HEK293 (cell line): ENCODE data around the gene MRGPRX1.
"Not testable (repeated sequence)": the region's sequence is repeated elsewhere in the genome, so short reads cannot be mapped to it uniquely, and the experiment has no call there.

Experiments
- CTCF ChIA-PET: fragments of 350-600 bp; formaldehyde crosslinking; extraction: SDS; loops from one replicate; lab custom pipeline; 2021; ENCODE audit warnings: antibody characterized with exemption; lab: Yijun Ruan, JAX
- POLR2A ChIA-PET: fragments of 300-600 bp; formaldehyde crosslinking; extraction: SDS; loops from one replicate; lab custom pipeline; 2020; ENCODE audit warnings: antibody characterized with exemption, inconsistent platforms; lab: Yijun Ruan, JAX
- H3K27ac ChIP-seq: fragments of 200-500 bp; sonication (Bioruptor generic); 2 replicates; pipeline ENCODE4 v1.5.1; 2014; ENCODE audit warnings: low read depth, low read length, control low read depth, inconsistent platforms; ENCODE audit errors: extremely low read depth
- H3K36me3 ChIP-seq, 2 experiments: fragments of 200-500 bp in 1 of 2; sonication (Bioruptor generic) in 1 of 2; 1 replicate in 1 of 2; 2 replicates in 1 of 2; pipeline ENCODE4 v1.5.1; 2014 to 2017; ENCODE audit warnings: inconsistent platforms in 2 of 2, low read length in 2 of 2; ENCODE audit not compliant: control insufficient read depth in 2 of 2, insufficient read depth in 1 of 2
- H3K4me1 ChIP-seq: fragments of 200-500 bp; sonication (Bioruptor generic); 2 replicates; pipeline ENCODE4 v1.5.1; 2014; ENCODE audit warnings: mild to moderate bottlenecking, low read length, inconsistent platforms; ENCODE audit not compliant: control insufficient read depth, insufficient read depth
- H3K4me3 ChIP-seq: 2 replicates; pipeline ENCODE4 v1.5.1; 2011; ENCODE audit warnings: low read depth, mild to moderate bottlenecking, control low read depth, low read length, moderate library complexity
- H3K9me3 ChIP-seq: fragments of 200-500 bp; sonication (Bioruptor generic); 2 replicates; pipeline ENCODE4 v1.5.1; 2014; ENCODE audit warnings: low read depth, low read length, inconsistent platforms; ENCODE audit not compliant: control insufficient read depth, insufficient read depth
- INSM2 ChIP-seq: fragments of 450-650 bp; formaldehyde crosslinking; IDR thresholded peaks from 2 replicates; pipeline ENCODE4 v1.5.1; 2016; ENCODE audit warnings: missing biosample characterization, missing genetic modification characterization
- ZBTB11 ChIP-seq: fragments of 450-650 bp; formaldehyde crosslinking; conservative IDR thresholded peaks from 2 replicates; pipeline ENCODE4 v1.5.1; 2016; ENCODE audit warnings: low read depth, missing biosample characterization, missing genetic modification characterization
- ZFP37 ChIP-seq: fragments of 450-650 bp; formaldehyde crosslinking; IDR thresholded peaks from 2 replicates; pipeline ENCODE4 v1.5.1; 2016; ENCODE audit warnings: missing biosample characterization, missing genetic modification characterization
- ZNF23 ChIP-seq: fragments of 450-650 bp; formaldehyde crosslinking; IDR thresholded peaks from 2 replicates; pipeline ENCODE4 v1.5.1; 2016; ENCODE audit warnings: missing biosample characterization, missing genetic modification characterization, borderline replicate concordance
- ZNF621 ChIP-seq: fragments of 450-650 bp; formaldehyde crosslinking; IDR thresholded peaks from 2 replicates; pipeline ENCODE4 v1.5.1; 2017; ENCODE audit warnings: missing biosample characterization, missing genetic modification characterization
- ZNF701 ChIP-seq: fragments of 450-650 bp; formaldehyde crosslinking; IDR thresholded peaks from 2 replicates; pipeline ENCODE4 v1.5.1; 2016; ENCODE audit warnings: missing biosample characterization, missing genetic modification characterization
- TF ChIP-seq, protein P1 (sequence below): fragments of 450-650 bp; formaldehyde crosslinking; conservative IDR thresholded peaks from 2 replicates; pipeline ENCODE4 v1.5.1; 2016; ENCODE audit warnings: low read depth, missing biosample characterization, missing genetic modification characterization
- TF ChIP-seq, protein P2 (sequence below): fragments of 450-650 bp; formaldehyde crosslinking; IDR thresholded peaks from 2 replicates; pipeline ENCODE4 v1.5.1; 2016; ENCODE audit warnings: missing biosample characterization, missing genetic modification characterization

The MRGPRX1 gene

GRCh38 chr11:18927550-18928322 lies 11.5 kb downstream of the MRGPRX1 start (continued):
- TF ChIP-seq, protein P1, sequence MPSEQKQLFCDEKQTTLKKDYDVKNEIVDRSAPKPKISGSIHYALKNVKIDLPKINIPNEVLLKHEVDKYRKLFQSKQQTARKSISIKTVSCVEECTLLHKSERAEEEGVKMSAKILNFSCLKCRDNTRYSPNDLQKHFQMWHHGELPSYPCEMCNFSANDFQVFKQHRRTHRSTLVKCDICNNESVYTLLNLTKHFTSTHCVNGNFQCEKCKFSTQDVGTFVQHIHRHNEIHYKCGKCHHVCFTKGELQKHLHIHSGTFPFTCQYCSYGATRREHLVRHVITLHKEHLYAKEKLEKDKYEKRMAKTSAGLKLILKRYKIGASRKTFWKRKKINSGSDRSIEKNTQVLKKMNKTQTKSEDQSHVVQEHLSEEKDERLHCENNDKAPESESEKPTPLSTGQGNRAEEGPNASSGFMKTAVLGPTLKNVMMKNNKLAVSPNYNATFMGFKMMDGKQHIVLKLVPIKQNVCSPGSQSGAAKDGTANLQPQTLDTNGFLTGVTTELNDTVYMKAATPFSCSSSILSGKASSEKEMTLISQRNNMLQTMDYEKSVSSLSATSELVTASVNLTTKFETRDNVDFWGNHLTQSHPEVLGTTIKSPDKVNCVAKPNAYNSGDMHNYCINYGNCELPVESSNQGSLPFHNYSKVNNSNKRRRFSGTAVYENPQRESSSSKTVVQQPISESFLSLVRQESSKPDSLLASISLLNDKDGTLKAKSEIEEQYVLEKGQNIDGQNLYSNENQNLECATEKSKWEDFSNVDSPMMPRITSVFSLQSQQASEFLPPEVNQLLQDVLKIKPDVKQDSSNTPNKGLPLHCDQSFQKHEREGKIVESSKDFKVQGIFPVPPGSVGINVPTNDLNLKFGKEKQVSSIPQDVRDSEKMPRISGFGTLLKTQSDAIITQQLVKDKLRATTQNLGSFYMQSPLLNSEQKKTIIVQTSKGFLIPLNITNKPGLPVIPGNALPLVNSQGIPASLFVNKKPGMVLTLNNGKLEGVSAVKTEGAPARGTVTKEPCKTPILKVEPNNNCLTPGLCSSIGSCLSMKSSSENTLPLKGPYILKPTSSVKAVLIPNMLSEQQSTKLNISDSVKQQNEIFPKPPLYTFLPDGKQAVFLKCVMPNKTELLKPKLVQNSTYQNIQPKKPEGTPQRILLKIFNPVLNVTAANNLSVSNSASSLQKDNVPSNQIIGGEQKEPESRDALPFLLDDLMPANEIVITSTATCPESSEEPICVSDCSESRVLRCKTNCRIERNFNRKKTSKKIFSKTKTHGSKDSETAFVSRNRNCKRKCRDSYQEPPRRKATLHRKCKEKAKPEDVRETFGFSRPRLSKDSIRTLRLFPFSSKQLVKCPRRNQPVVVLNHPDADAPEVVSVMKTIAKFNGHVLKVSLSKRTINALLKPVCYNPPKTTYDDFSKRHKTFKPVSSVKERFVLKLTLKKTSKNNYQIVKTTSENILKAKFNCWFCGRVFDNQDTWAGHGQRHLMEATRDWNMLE (tag by site-specific recombination), result no peak
- TF ChIP-seq, all 188 proteins: peak for 0

GRCh38 chr11:18925426-18925825 lies 13.8 kb downstream of the MRGPRX1 start:
- H3K4me3 ChIP-seq, POLR2A ChIA-PET: not testable (repeated sequence)

DNA sequence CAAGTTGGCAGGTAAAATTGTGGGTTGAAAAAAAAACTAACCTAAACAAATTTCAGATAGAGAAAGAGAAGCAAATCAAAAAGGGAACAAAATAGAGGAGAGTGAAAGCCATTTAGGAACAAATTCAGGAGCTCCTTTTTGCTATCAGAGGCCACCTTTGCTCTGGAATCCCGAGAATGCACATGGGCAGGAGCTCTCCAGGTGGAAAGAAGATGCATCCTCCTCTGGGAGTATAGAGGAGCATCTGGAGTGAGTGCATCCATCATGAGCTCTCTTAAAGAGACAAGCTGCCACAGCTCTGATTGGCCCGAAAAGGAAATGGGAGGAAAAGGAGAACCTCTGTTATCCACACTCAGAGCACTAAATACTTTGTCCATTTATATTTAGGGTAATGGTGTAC lies 26.3 kb downstream of the MRGPRX1 start:
- POLR2A ChIA-PET, result no interaction called here
- CTCF ChIA-PET, result no interaction called here
- H3K4me1 ChIP-seq, result no peaks in the 10 kb centered on the region

More at GRCh38 chr11:18925426-18925825, 13.8 kb downstream of the MRGPRX1 start:
- H3K27ac ChIP-seq, H3K36me3 ChIP-seq, H3K9me3 ChIP-seq, H3K4me1 ChIP-seq, CTCF ChIA-PET: not testable (repeated sequence)

More for the DNA sequence above, 26.3 kb downstream of the MRGPRX1 start:
- Histone ChIP-seq H3K27ac (no peak overlapping the region), H3K36me3 (no peaks in the 10 kb centered on the region), H3K9me3 (no peaks in the 10 kb centered on the region), H3K4me3 (no peak overlapping the region)
- TF ChIP-seq ZBTB11, result no peak
- TF ChIP-seq ZNF23 (tag by site-specific recombination), result no peak
- TF ChIP-seq INSM2 (tag by site-specific recombination), result no peak
- no peak for TF ChIP-seq ZNF621 (tag by site-specific recombination)
- TF ChIP-seq ZNF701 (tag by site-specific recombination), result no peak
- no peak for TF ChIP-seq ZFP37 (tag by site-specific recombination)
- TF ChIP-seq, protein P2, sequence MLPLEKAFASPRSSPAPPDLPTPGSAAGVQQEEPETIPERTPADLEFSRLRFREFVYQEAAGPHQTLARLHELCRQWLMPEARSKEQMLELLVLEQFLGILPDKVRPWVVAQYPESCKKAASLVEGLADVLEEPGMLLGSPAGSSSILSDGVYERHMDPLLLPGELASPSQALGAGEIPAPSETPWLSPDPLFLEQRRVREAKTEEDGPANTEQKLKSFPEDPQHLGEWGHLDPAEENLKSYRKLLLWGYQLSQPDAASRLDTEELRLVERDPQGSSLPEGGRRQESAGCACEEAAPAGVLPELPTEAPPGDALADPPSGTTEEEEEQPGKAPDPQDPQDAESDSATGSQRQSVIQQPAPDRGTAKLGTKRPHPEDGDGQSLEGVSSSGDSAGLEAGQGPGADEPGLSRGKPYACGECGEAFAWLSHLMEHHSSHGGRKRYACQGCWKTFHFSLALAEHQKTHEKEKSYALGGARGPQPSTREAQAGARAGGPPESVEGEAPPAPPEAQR, result no peak
